Activated T-cell treated with anti-CD3 and anti-CD28 coated beads for 4 hours (primary cell): ENCODE results near the gene NHERF1.
A peak's percentile ranks its signal among the peaks of the same experiment; 100 is the strongest.

Source experiments
- DNase-seq: peaks from one replicate; pipeline ENCODE4 v3.0.0-alpha.2; 2020

NHERF1 gene

GRCh38 chr17:74748529-74749278, at the start of gene NHERF1:
Gene NHERF1, plus strand, starts transcription at chr17:74748628. Its CDS starts 219 bp downstream, at chr17:74748847.
- DNase-seq, result peak; percentile 89

- DNase-seq, result no peak
Measured at GRCh38 chr17:74699236-74699635, 49.2 kb upstream of the NHERF1 start.

- no peak for DNase-seq
Measured at GRCh38 chr17:74702116-74702871, 46.1 kb upstream of the NHERF1 start.

- no peak for DNase-seq
Measured at GRCh38 chr17:74703311-74703710, 45.1 kb upstream of the NHERF1 start.

- DNase-seq, result no peak
Measured at GRCh38 chr17:74704544-74704943, 43.9 kb upstream of the NHERF1 start.

GRCh38 chr17:74711058-74711824, 37.2 kb upstream of the NHERF1 start:
- no peak for DNase-seq

GRCh38 chr17:74712301-74712700, 36.1 kb upstream of the NHERF1 start:
- DNase-seq, result no peak

- no peak for DNase-seq
Measured at GRCh38 chr17:74712756-74713155, 35.7 kb upstream of the NHERF1 start, which contains the start of gene CD300LF. Gene CD300LF, minus strand, starts transcription at chr17:74712923. Its CDS starts 57 bp downstream, at chr17:74712866.

- no peak for DNase-seq
Measured at GRCh38 chr17:74713171-74713755, 35.2 kb upstream of the NHERF1 start.

GRCh38 chr17:74715144-74715543, 33.3 kb upstream of the NHERF1 start:
- DNase-seq, result no peak

- no peak for DNase-seq
Measured at GRCh38 chr17:74720506-74720905, 27.9 kb upstream of the NHERF1 start.

GRCh38 chr17:74722782-74723181, 25.6 kb upstream of the NHERF1 start:
- DNase-seq, result no peak

GRCh38 chr17:74723891-74724290, 24.5 kb upstream of the NHERF1 start:
- DNase-seq, result no peak

- DNase-seq, result no peak
Measured at GRCh38 chr17:74725111-74725510, 23.3 kb upstream of the NHERF1 start.

GRCh38 chr17:74728033-74728701, 20.3 kb upstream of the NHERF1 start:
- DNase-seq, result no peak

- DNase-seq, result no peak
Measured at GRCh38 chr17:74728702-74729075, 19.7 kb upstream of the NHERF1 start.

- no peak for DNase-seq
Measured at GRCh38 chr17:74729368-74729767, 19.1 kb upstream of the NHERF1 start.

GRCh38 chr17:74729866-74730265, 18.6 kb upstream of the NHERF1 start:
- no peak for DNase-seq

- DNase-seq, result no peak
Measured at GRCh38 chr17:74730491-74731346, 17.7 kb upstream of the NHERF1 start.

- no peak for DNase-seq
Measured at GRCh38 chr17:74731347-74731605, 17.2 kb upstream of the NHERF1 start.

GRCh38 chr17:74732042-74732867, 16.2 kb upstream of the NHERF1 start:
- no peak for DNase-seq
